Spleen (tissue), 11 donors: ENCODE measurements around the gene GRK5. TPM values are rescaled to one million over a fixed set of nuclear protein-coding genes. Genes with fewer than 3 reads are reported as not detected.

ENCODE experiments used
- DNase-seq: peaks from one replicate; pipeline ENCODE4 v3.0.0-alpha.2; 2020
- H3K27ac ChIP-seq, 8 donors: fragments of 200-600 bp; sonication (generic) in 7 of 8; 1 replicate in 4 of 8; 2 replicates in 4 of 8; pipeline versions ENCODE4 v1.5.0 to v1.8.0; 2016 to 2021; ENCODE audit warnings: inconsistent platforms in 4 of 8, mild to moderate bottlenecking in 4 of 8, moderate library complexity in 1 of 8
- H3K27me3 ChIP-seq, 7 donors: fragments of 200-600 bp; sonication (generic) in 6 of 7; replicated peaks in 1 of 7; 1 replicate in 4 of 7; 2 replicates in 3 of 7; pipeline versions ENCODE4 v1.5.0 to v1.8.0; 2016 to 2021; ENCODE audit warnings: inconsistent platforms in 3 of 7, mild to moderate bottlenecking in 1 of 7
- H3K36me3 ChIP-seq, 6 donors: fragments of 200-600 bp; sonication (generic) in 5 of 6; 1 replicate in 4 of 6; 2 replicates in 2 of 6; pipeline versions ENCODE4 v1.5.0 to v1.8.0; 2016 to 2021; ENCODE audit warnings: inconsistent platforms in 2 of 6
- H3K4me1 ChIP-seq, 6 donors: fragments of 200-600 bp; sonication (generic) in 5 of 6; 1 replicate in 3 of 6; 2 replicates in 3 of 6; pipeline versions ENCODE4 v1.5.0 to v1.8.0; 2016 to 2021; ENCODE audit warnings: inconsistent platforms in 3 of 6
- H3K4me3 ChIP-seq, 8 donors: fragments of 200-600 bp; sonication (generic) in 7 of 8; 1 replicate in 4 of 8; 2 replicates in 4 of 8; pipeline versions ENCODE4 v1.5.0 to v1.8.0; 2016 to 2021; ENCODE audit warnings: inconsistent platforms in 4 of 8, mild to moderate bottlenecking in 4 of 8, moderate library complexity in 2 of 8
- H3K9me3 ChIP-seq, 8 donors: fragments of 200-600 bp; sonication (generic) in 7 of 8; 1 replicate in 4 of 8; 2 replicates in 4 of 8; pipeline versions ENCODE4 v1.5.0 to v1.8.0; 2016 to 2021; ENCODE audit warnings: inconsistent platforms in 4 of 8
- CTCF ChIP-seq, 11 experiments: fragments of 200-600 bp in 7 of 11; fragments of 450-650 bp in 4 of 11; sonication (generic) in 4 of 11; IDR thresholded peaks in 8 of 11; conservative IDR thresholded peaks in 3 of 11; 1 replicate in 7 of 11; 2 replicates in 4 of 11; pipeline versions ENCODE4 v1.4.0 to v1.8.0; 2016 to 2021; ENCODE audit warnings: antibody characterized with exemption in 11 of 11, inconsistent platforms in 4 of 11, mild to moderate bottlenecking in 1 of 11
- POLR2A ChIP-seq, 3 donors: fragments of 450-650 bp; IDR thresholded peaks; one replicate each; pipeline ENCODE4 v1.5.1; 2017; ENCODE audit warnings: antibody characterized with exemption in 3 of 3, mild to moderate bottlenecking in 1 of 3
- POLR2AphosphoS5 ChIP-seq, 3 donors: sonication (generic); formaldehyde crosslinking; IDR thresholded peaks; one replicate each; pipeline ENCODE4 v1.5.1; 2017; ENCODE audit warnings: antibody characterized with exemption in 3 of 3
- WGBS, 5 donors: extraction: QIAGEN DNeasy Blood & Tissue Kit in 3 of 5; methylation state at CpG; one replicate each; pipeline versions ENCODE4 v1.1.5 to v1.1.7; 2013 to 2018; 5-methylcytosine and 5-hydroxymethylcytosine counted together
- intact Hi-C: fragments of 100-400 bp; cut with DNase I; formaldehyde crosslinking; loops from one replicate; pipeline ENCODE4 v1.15.0; 2023; ENCODE audit warnings: low total_unique reads
- polyA plus RNA-seq, 3 donors: library from polyadenylated mRNA; stranded (reverse); fragments of 200-250 nt; gene quantifications; one replicate each; pipeline ENCODE4 v1.2.1, GENCODE V29; 2013
- total RNA-seq, 7 donors: library from RNA; depleted of rRNA in 3 of 7; stranded (reverse); fragments of >200 nt in 3 of 7; fragmentation: NEBNext Ultra II Directional in 4 of 7; extraction: Animal tissue kit (Norgen Biotek cat#: 25700) in 4 of 7; gene quantifications; one replicate each; pipeline versions ENCODE4 v1.1.0 to v1.2.1, GENCODE V29; 2016 to 2021
- donor health status: healthy with polysubstance abuse.
- donor health status: DM: no; HTN: no; CAD: no; lungs with moderate emphysema.
- donor health status: DM: no; HTN: no; CAD: no.
- donor health status: Bipolar disorder and iron deficiency.
- donor health status: healthy.
- donor health status: DM: no; HTN: no; CAD: no.
- donor health status: DM: yes; HTN: yes; CAD: no.

GRK5 gene
- total and polyA plus RNA-seq, 10 donors, result 15.5 to 85.2 (median 52.1) TPM

- Histone ChIP-seq H3K27ac (peak overlapping the region; percentile 58 to 99 (median 97)), H3K4me3 (peak overlapping the region; percentile 59 to 96 (median 86)), H3K27me3 (no peaks in the 10 kb centered on the region), H3K36me3 (peaks cover 0 to 6% (median 0%) of the 10 kb centered on the region in 6 donors), H3K4me1 (peaks cover 36 to 86% (median 78%) of the 10 kb centered on the region in 6 donors), H3K9me3 (no peaks in the 10 kb centered on the region)
- intact Hi-C loops, result loop anchor here (5.0 to 10.0 kb wide), 3 partner anchors 55 to 207 kb away; no protein-coding TSS in a partner anchor
- TF ChIP-seq CTCF (IDR thresholded peaks at IDR 0.05 in 8 of 11, conservative IDR thresholded peaks at IDR 0.05 in 3 of 11) (peak in 5 of 11 experiments; percentile 24 to 43 (median 35)), POLR2AphosphoS5 (IDR thresholded peaks at IDR 0.05) (no peak), POLR2A (IDR thresholded peaks at IDR 0.05) (no peak)
- WGBS, 5 donors, result 42 to 49% (median 46%) methylated on average over 9 of the region's 9 CpGs
- no peak for DNase-seq
Observed at GRCh38 chr10:119209736-119210355, 2.5 kb downstream of the GRK5 start.

GRCh38 chr10:119210633-119211032 is 3.3 kb downstream of the GRK5 start:
- TF ChIP-seq CTCF (IDR thresholded peaks at IDR 0.05 in 8 of 11, conservative IDR thresholded peaks at IDR 0.05 in 3 of 11), result no peak
- no peak for TF ChIP-seq POLR2AphosphoS5 (IDR thresholded peaks at IDR 0.05)
- no peak for TF ChIP-seq POLR2A (IDR thresholded peaks at IDR 0.05)
- H3K9me3 ChIP-seq, result no peaks in the 10 kb centered on the region
- WGBS, 5 donors, result 83 to 93% (median 92%) methylated on average over 2 of the region's 2 CpGs
- H3K4me3 ChIP-seq, result peak overlapping the region in 1 of 8 donors; percentile 3
- peak overlapping the region in 7 of 8 donors; percentile 15 to 99 (median 98) for H3K27ac ChIP-seq
- H3K36me3 ChIP-seq, result peaks cover 0 to 6% (median 0%) of the 10 kb centered on the region in 6 donors
- DNase-seq, result no peak
- intact Hi-C loops, result loop anchor here (10.0 kb wide), 1 partner anchor 54 kb away; no protein-coding TSS in a partner anchor
- H3K4me1 ChIP-seq, result peaks cover 37 to 90% (median 79%) of the 10 kb centered on the region in 6 donors
- no peaks in the 10 kb centered on the region for H3K27me3 ChIP-seq

GRCh38 chr10:119211176-119211575 is 3.8 kb downstream of the GRK5 start:
- WGBS, 5 donors, result 81 to 87% (median 85%) methylated on average over 3 of the region's 3 CpGs
- H3K4me3 ChIP-seq, result peak overlapping the region in 1 of 8 donors; percentile 49
- peak overlapping the region; percentile 24 to 99 (median 94) for H3K27ac ChIP-seq
- DNase-seq, result no peak
- TF ChIP-seq POLR2AphosphoS5 (IDR thresholded peaks at IDR 0.05) (no peak), CTCF (IDR thresholded peaks at IDR 0.05 in 8 of 11, conservative IDR thresholded peaks at IDR 0.05 in 3 of 11) (no peak), POLR2A (IDR thresholded peaks at IDR 0.05) (no peak)
- no peaks in the 10 kb centered on the region for H3K27me3 ChIP-seq
- peaks cover 0 to 6% (median 0%) of the 10 kb centered on the region in 6 donors for H3K36me3 ChIP-seq
- no peaks in the 10 kb centered on the region for H3K9me3 ChIP-seq
- intact Hi-C loops, result loop anchor here (10.0 kb wide), 1 partner anchor 54 kb away; no protein-coding TSS in a partner anchor
- peaks cover 31 to 90% (median 76%) of the 10 kb centered on the region in 6 donors for H3K4me1 ChIP-seq
